K562 (cell line): ENCODE data around the gene ERGIC1.

Experiments used
- BDP1 ChIP-seq: IDR thresholded peaks from 3 replicates; pipeline ENCODE4 v1.6.1; 2011; ENCODE audit not compliant: insufficient read length, insufficient read depth
- FOS ChIP-seq: IDR thresholded peaks from 3 replicates; pipeline ENCODE4 v1.6.1; 2011; ENCODE audit not compliant: insufficient read length; ENCODE audit errors: extremely low read depth
- POLR2A ChIP-seq: fragments of 450-650 bp; conservative IDR thresholded peaks from 2 replicates; pipeline ENCODE4 v1.6.1; 2016
- SETDB1 ChIP-seq: IDR thresholded peaks from one replicate; pipeline ENCODE4 v1.6.1; 2012; ENCODE audit warnings: low read length, control low read depth, inconsistent platforms
- SMARCB1 ChIP-seq: IDR thresholded peaks from 2 replicates; pipeline ENCODE4 v1.6.1; 2011; ENCODE audit warnings: improper control_type of control experiment, low read depth; ENCODE audit not compliant: insufficient read length
- TAF1 ChIP-seq: IDR thresholded peaks from 2 replicates; pipeline ENCODE4 v1.6.1; 2011; ENCODE audit warnings: mild to moderate bottlenecking, low read length, moderate library complexity; ENCODE audit not compliant: insufficient read depth, control insufficient read depth, severe bottlenecking; ENCODE audit errors: extremely low read depth
- THRAP3 ChIP-seq: fragments of 450-650 bp; IDR thresholded peaks from 2 replicates; pipeline ENCODE4 v1.6.1; 2016; ENCODE audit warnings: mild to moderate bottlenecking, inconsistent platforms, borderline replicate concordance
- ZFP1 ChIP-seq: fragments of 450-650 bp; formaldehyde crosslinking; IDR thresholded peaks from 2 replicates; pipeline ENCODE4 v1.4.0; 2020; ENCODE audit warnings: mild to moderate bottlenecking, mixed read lengths
- ZNF274 ChIP-seq: IDR thresholded peaks from 2 replicates; pipeline ENCODE4 v1.6.1; 2011; ENCODE audit warnings: low read depth, mild to moderate bottlenecking, low read length, moderate library complexity, borderline replicate concordance
- ZNF584 ChIP-seq: fragments of 200-800 bp; sonication (Bioruptor generic); IDR thresholded peaks from 2 replicates; pipeline ENCODE4 v1.6.1; 2016; ENCODE audit warnings: low read depth, mild to moderate bottlenecking, missing genetic modification characterization, missing compliant biosample characterization
- ZNF830 ChIP-seq: fragments of 250-450 bp; sonication (Bioruptor Pico); IDR thresholded peaks from 2 replicates; pipeline ENCODE4 v1.5.0; 2021; ENCODE audit warnings: mild to moderate bottlenecking
- TF ChIP-seq, protein P1 (sequence below), 3 experiments: IDR thresholded peaks in 2 of 3; conservative IDR thresholded peaks in 1 of 3; 2 replicates each; pipeline ENCODE4 v1.5.1; 2011 to 2012; ENCODE audit warnings: low read length in 3 of 3, mild to moderate bottlenecking in 3 of 3, control low read depth in 2 of 3, improper control_type of control experiment in 1 of 3, inconsistent platforms in 1 of 3, low read depth in 1 of 3, mixed read lengths in 1 of 3, moderate library complexity in 1 of 3; ENCODE audit not compliant: insufficient read depth in 2 of 3

DNA sequence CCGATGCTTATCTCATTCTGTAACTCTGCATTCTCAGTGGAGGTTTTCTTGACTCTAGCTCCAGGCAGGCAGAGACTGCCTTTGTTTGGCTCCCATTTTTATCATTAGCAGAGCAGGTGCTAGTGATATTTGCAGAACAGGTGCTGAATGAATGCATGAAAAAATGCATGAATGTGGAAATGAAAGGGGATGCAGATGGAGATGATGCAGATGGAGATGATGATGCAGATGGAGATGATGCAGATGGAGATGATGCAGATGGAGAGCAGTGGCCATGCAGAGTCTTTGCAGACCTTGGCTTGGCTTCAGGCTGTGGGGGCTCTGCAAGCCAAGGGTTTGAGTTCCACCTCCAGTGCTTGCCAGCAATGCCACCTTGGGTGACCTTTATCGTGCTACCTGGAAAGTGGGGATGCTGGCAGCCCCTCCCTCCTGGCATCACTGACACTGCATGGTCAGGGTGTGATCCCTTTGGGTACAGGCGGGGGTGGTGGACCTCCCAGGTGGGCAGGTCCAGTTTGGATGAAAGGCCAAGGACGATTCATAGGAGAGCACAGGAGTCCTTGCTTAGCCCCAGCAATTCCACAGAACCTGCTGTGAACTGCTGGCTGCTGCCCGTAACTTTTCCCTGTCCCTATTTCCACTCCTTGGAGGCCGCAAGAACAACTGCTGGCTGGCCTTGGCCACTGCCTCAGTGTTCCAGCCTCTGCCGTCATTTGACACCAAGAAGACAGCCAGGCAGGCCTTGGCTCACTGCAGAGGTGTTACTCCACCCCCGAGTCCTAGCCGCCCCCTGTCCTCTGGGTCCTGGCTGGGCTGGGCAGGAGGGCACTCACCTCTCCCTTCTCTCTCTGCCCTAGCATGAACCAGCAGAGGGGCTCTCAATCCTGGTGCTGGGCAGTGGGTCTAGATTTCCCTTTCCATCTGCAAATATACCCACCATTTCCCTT, 33.0 kb downstream of the ERGIC1 start:
- TF ChIP-seq ZFP1 (CRISPR knock-in tag) (no peak), FOS (no peak), SETDB1 (no peak), SMARCB1 (no peak), ZNF584 (CRISPR knock-in tag) (no peak), POLR2A (no peak), THRAP3 (no peak), ZNF274 (no peak), ZNF830 (CRISPR knock-in tag) (no peak), BDP1 (no peak), TAF1 (no peak)
- TF ChIP-seq, protein P1, sequence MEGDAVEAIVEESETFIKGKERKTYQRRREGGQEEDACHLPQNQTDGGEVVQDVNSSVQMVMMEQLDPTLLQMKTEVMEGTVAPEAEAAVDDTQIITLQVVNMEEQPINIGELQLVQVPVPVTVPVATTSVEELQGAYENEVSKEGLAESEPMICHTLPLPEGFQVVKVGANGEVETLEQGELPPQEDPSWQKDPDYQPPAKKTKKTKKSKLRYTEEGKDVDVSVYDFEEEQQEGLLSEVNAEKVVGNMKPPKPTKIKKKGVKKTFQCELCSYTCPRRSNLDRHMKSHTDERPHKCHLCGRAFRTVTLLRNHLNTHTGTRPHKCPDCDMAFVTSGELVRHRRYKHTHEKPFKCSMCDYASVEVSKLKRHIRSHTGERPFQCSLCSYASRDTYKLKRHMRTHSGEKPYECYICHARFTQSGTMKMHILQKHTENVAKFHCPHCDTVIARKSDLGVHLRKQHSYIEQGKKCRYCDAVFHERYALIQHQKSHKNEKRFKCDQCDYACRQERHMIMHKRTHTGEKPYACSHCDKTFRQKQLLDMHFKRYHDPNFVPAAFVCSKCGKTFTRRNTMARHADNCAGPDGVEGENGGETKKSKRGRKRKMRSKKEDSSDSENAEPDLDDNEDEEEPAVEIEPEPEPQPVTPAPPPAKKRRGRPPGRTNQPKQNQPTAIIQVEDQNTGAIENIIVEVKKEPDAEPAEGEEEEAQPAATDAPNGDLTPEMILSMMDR (IDR thresholded peaks at IDR 0.05 in 2 of 3, conservative IDR thresholded peaks at IDR 0.05 in 1 of 3; ENCODE audit: insufficient read depth in 2 of 3, low read depth in 1 of 3, low read length in 3 of 3) = no peak
